Measurements from ENCODE around the gene RBCK1. TPM values are rescaled to one million over a fixed set of nuclear protein-coding genes. Genes with fewer than 3 reads are reported as not detected.
A peak's percentile ranks its signal among the peaks of the same experiment; 100 is the strongest.

RBCK1 gene
- polyA plus RNA-seq, 1 donor, result 86.9 TPM

- Histone ChIP-seq H3K27ac (ENCODE audit: low read length) (no peak overlapping the region), H3K4me1 (ENCODE audit: control insufficient read depth, insufficient read depth, low read length) (no peaks in the 10 kb centered on the region), H3K36me3 (ENCODE audit: control insufficient read depth, insufficient read depth, low read length) (peaks cover 4% of the 10 kb centered on the region), H3K4me3 (ENCODE audit: low read length) (no peak overlapping the region), H3K27me3 (ENCODE audit: control insufficient read depth, insufficient read depth, low read length) (no peaks in the 10 kb centered on the region), H3K9me3 (ENCODE audit: control insufficient read depth, low read depth, low read length) (no peaks in the 10 kb centered on the region)
- DNase-seq, result no peak
- WGBS (ENCODE audit: insufficient coverage, low lambda C conversion rate), result no CpG with 5 or more reads among the region's 3 CpGs
Observed at GRCh38 chr20:454951-455350, 46.9 kb downstream of the RBCK1 start.

GRCh38 chr20:458776-459175 is 50.7 kb downstream of the RBCK1 start:
- H3K27ac ChIP-seq (ENCODE audit: low read length), result no peak overlapping the region
- WGBS (ENCODE audit: insufficient coverage, low lambda C conversion rate), result no CpG with 5 or more reads among the region's 6 CpGs
- H3K4me1 ChIP-seq (ENCODE audit: control insufficient read depth, insufficient read depth, low read length), result peaks cover 8% of the 10 kb centered on the region
- H3K27me3 ChIP-seq (ENCODE audit: control insufficient read depth, insufficient read depth, low read length), result no peaks in the 10 kb centered on the region
- H3K4me3 ChIP-seq (ENCODE audit: low read length), result no peak overlapping the region
- H3K36me3 ChIP-seq (ENCODE audit: control insufficient read depth, insufficient read depth, low read length), result no peaks in the 10 kb centered on the region
- no peak for DNase-seq
- H3K9me3 ChIP-seq (ENCODE audit: control insufficient read depth, low read depth, low read length), result no peaks in the 10 kb centered on the region

GRCh38 chr20:460180-460579 is 52.1 kb downstream of the RBCK1 start:
- no CpG with 5 or more reads among the region's 3 CpGs for WGBS (ENCODE audit: insufficient coverage, low lambda C conversion rate)
- H3K27me3 ChIP-seq (ENCODE audit: control insufficient read depth, insufficient read depth, low read length), result no peaks in the 10 kb centered on the region
- H3K9me3 ChIP-seq (ENCODE audit: control insufficient read depth, low read depth, low read length), result no peaks in the 10 kb centered on the region
- H3K27ac ChIP-seq (ENCODE audit: low read length), result no peak overlapping the region
- no peak for DNase-seq
- no peaks in the 10 kb centered on the region for H3K36me3 ChIP-seq (ENCODE audit: control insufficient read depth, insufficient read depth, low read length)
- no peak overlapping the region for H3K4me3 ChIP-seq (ENCODE audit: low read length)
- H3K4me1 ChIP-seq (ENCODE audit: control insufficient read depth, insufficient read depth, low read length), result peaks cover 8% of the 10 kb centered on the region

- H3K4me3 ChIP-seq (ENCODE audit: low read length), result no peak overlapping the region
- DNase-seq, result peak; percentile 12 to 34
- H3K9me3 ChIP-seq (ENCODE audit: control insufficient read depth, low read depth, low read length), result no peaks in the 10 kb centered on the region
- peaks cover 8% of the 10 kb centered on the region for H3K4me1 ChIP-seq (ENCODE audit: control insufficient read depth, insufficient read depth, low read length)
- no peaks in the 10 kb centered on the region for H3K36me3 ChIP-seq (ENCODE audit: control insufficient read depth, insufficient read depth, low read length)
- no peaks in the 10 kb centered on the region for H3K27me3 ChIP-seq (ENCODE audit: control insufficient read depth, insufficient read depth, low read length)
- 63% methylated on average over 2 of the region's 2 CpGs for WGBS (ENCODE audit: insufficient coverage, low lambda C conversion rate)
- no peak overlapping the region for H3K27ac ChIP-seq (ENCODE audit: low read length)
Observed at GRCh38 chr20:460707-461106, 52.6 kb downstream of the RBCK1 start.

GRCh38 chr20:461254-462198 is 53.4 kb downstream of the RBCK1 start:
- H3K9me3 ChIP-seq (ENCODE audit: control insufficient read depth, low read depth, low read length), result no peaks in the 10 kb centered on the region
- no CpG with 5 or more reads among the region's 60 CpGs for WGBS (ENCODE audit: insufficient coverage, low lambda C conversion rate)
- H3K36me3 ChIP-seq (ENCODE audit: control insufficient read depth, insufficient read depth, low read length), result no peaks in the 10 kb centered on the region
- peak overlapping the region; percentile 81 for H3K4me3 ChIP-seq (ENCODE audit: low read length)
- peak overlapping the region; percentile 91 for H3K27ac ChIP-seq (ENCODE audit: low read length)
- no peaks in the 10 kb centered on the region for H3K27me3 ChIP-seq (ENCODE audit: control insufficient read depth, insufficient read depth, low read length)
- DNase-seq, result peak in 1 of 2 donors; percentile 26
- H3K4me1 ChIP-seq (ENCODE audit: control insufficient read depth, insufficient read depth, low read length), result peaks cover 8% of the 10 kb centered on the region

- H3K27ac ChIP-seq (ENCODE audit: low read length), result peak within 1 kb of the TSS; percentile 91
- H3K4me3 ChIP-seq (ENCODE audit: low read length), result peak within 1 kb of the TSS; percentile 81
- peaks cover 8% of the 10 kb centered on the region for H3K4me1 ChIP-seq (ENCODE audit: control insufficient read depth, insufficient read depth, low read length)
- H3K27me3 ChIP-seq (ENCODE audit: control insufficient read depth, insufficient read depth, low read length), result no peaks in the 10 kb centered on the region
- DNase-seq, result peak; percentile 87 to 92
- no CpG with 5 or more reads among the region's 80 CpGs for WGBS (ENCODE audit: insufficient coverage, low lambda C conversion rate)
- peaks cover 7% of the 10 kb centered on the region for H3K9me3 ChIP-seq (ENCODE audit: control insufficient read depth, low read depth, low read length)
- H3K36me3 ChIP-seq (ENCODE audit: control insufficient read depth, insufficient read depth, low read length), result no peaks in the 10 kb centered on the region
Observed at GRCh38 chr20:462199-462991, 54.3 kb downstream of the RBCK1 start, which contains the start of gene TBC1D20. TBC1D20 (minus strand) TSS chr20:462533; CDS start chr20:462405, 128 bp downstream.

- H3K4me1 ChIP-seq (ENCODE audit: control insufficient read depth, insufficient read depth, low read length), result peaks cover 5% of the 10 kb centered on the region
- no peaks in the 10 kb centered on the region for H3K27me3 ChIP-seq (ENCODE audit: control insufficient read depth, insufficient read depth, low read length)
- H3K36me3 ChIP-seq (ENCODE audit: control insufficient read depth, insufficient read depth, low read length), result no peaks in the 10 kb centered on the region
- H3K4me3 ChIP-seq (ENCODE audit: low read length), result no peak overlapping the region
- 100% methylated on average over 2 of the region's 7 CpGs for WGBS (ENCODE audit: insufficient coverage, low lambda C conversion rate)
- no peak for DNase-seq
- H3K27ac ChIP-seq (ENCODE audit: low read length), result no peak overlapping the region
- peaks cover 16% of the 10 kb centered on the region for H3K9me3 ChIP-seq (ENCODE audit: control insufficient read depth, low read depth, low read length)
Observed at GRCh38 chr20:467755-468154, 59.7 kb downstream of the RBCK1 start.

- no CpG with 5 or more reads among the region's 8 CpGs for WGBS (ENCODE audit: insufficient coverage, low lambda C conversion rate)
Observed at GRCh38 chr20:469746-470490, 61.8 kb downstream of the RBCK1 start.

GRCh38 chr20:472137-472846 is 64.2 kb downstream of the RBCK1 start:
- WGBS (ENCODE audit: insufficient coverage, low lambda C conversion rate), result 50% methylated on average over 2 of the region's 9 CpGs
- DNase-seq, result no peak
- Histone ChIP-seq H3K9me3 (ENCODE audit: control insufficient read depth, low read depth, low read length) (peaks cover 9% of the 10 kb centered on the region), H3K4me3 (ENCODE audit: low read length) (no peak overlapping the region), H3K4me1 (ENCODE audit: control insufficient read depth, insufficient read depth, low read length) (no peaks in the 10 kb centered on the region), H3K27ac (ENCODE audit: low read length) (no peak overlapping the region), H3K36me3 (ENCODE audit: control insufficient read depth, insufficient read depth, low read length) (peaks cover 3% of the 10 kb centered on the region), H3K27me3 (ENCODE audit: control insufficient read depth, insufficient read depth, low read length) (no peaks in the 10 kb centered on the region)

More at GRCh38 chr20:469746-470490, 61.8 kb downstream of the RBCK1 start:
- peaks cover 16% of the 10 kb centered on the region for H3K9me3 ChIP-seq (ENCODE audit: control insufficient read depth, low read depth, low read length)
- no peaks in the 10 kb centered on the region for H3K4me1 ChIP-seq (ENCODE audit: control insufficient read depth, insufficient read depth, low read length)
- H3K36me3 ChIP-seq (ENCODE audit: control insufficient read depth, insufficient read depth, low read length), result no peaks in the 10 kb centered on the region
- no peaks in the 10 kb centered on the region for H3K27me3 ChIP-seq (ENCODE audit: control insufficient read depth, insufficient read depth, low read length)
- no peak overlapping the region for H3K4me3 ChIP-seq (ENCODE audit: low read length)
- H3K27ac ChIP-seq (ENCODE audit: low read length), result no peak overlapping the region
- DNase-seq, result no peak
